NCI-H1417 treated with DMSO at 0.1 percent for 48 hours (cell line): ENCODE results near the gene RNF17.
"Not testable (repeated sequence)": the region's sequence is repeated elsewhere in the genome, so short reads cannot be mapped to it uniquely, and the experiment has no call there.

Experiments used
- DNase-seq: peaks from one replicate; lab custom pipeline; 2025; lab: John Stamatoyannopoulos, UW

RNF17 gene

GRCh38 chr13:24742977-24743376 lies 21.0 kb upstream of the RNF17 start:
- DNase-seq = no peak

GRCh38 chr13:24744247-24744646 lies 19.7 kb upstream of the RNF17 start:
- DNase-seq = no peak

GRCh38 chr13:24745516-24745860 lies 18.5 kb upstream of the RNF17 start:
- no peak for DNase-seq

- DNase-seq = no peak
Observed at GRCh38 chr13:24745861-24746617, 17.9 kb upstream of the RNF17 start.

GRCh38 chr13:24746618-24747247 lies 17.2 kb upstream of the RNF17 start:
- DNase-seq = no peak

GRCh38 chr13:24747248-24748060 lies 16.5 kb upstream of the RNF17 start:
- DNase-seq = no peak

GRCh38 chr13:24748061-24748400 lies 15.9 kb upstream of the RNF17 start:
- DNase-seq = no peak

GRCh38 chr13:24759197-24759596 lies 4.8 kb upstream of the RNF17 start:
- no peak for DNase-seq

GRCh38 chr13:24764276-24764630 lies 284 bp downstream of the RNF17 start:
- DNase-seq = no peak

GRCh38 chr13:24777171-24777570 lies 13.2 kb downstream of the RNF17 start:
- DNase-seq = no peak

- DNase-seq = no peak
Observed at GRCh38 chr13:24784319-24784718, 20.4 kb downstream of the RNF17 start.

GRCh38 chr13:24788538-24788937 lies 24.6 kb downstream of the RNF17 start:
- no peak for DNase-seq

- no peak for DNase-seq
Observed at GRCh38 chr13:24802074-24802473, 38.1 kb downstream of the RNF17 start.

- no peak for DNase-seq
Observed at GRCh38 chr13:24821207-24821606, 57.2 kb downstream of the RNF17 start.

GRCh38 chr13:24822640-24823039 lies 58.7 kb downstream of the RNF17 start:
- no peak for DNase-seq

- not testable (repeated sequence) for DNase-seq
Observed at GRCh38 chr13:24823122-24823710, 59.2 kb downstream of the RNF17 start.

GRCh38 chr13:24827799-24828198 lies 63.8 kb downstream of the RNF17 start:
- no peak for DNase-seq

- no peak for DNase-seq
Observed at GRCh38 chr13:24834902-24835510, 71.0 kb downstream of the RNF17 start.

- DNase-seq = not testable (repeated sequence)
Observed at GRCh38 chr13:24837528-24837927, 73.6 kb downstream of the RNF17 start.

GRCh38 chr13:24842549-24843274 lies 78.7 kb downstream of the RNF17 start:
- no peak for DNase-seq

GRCh38 chr13:24851546-24851945 lies 87.6 kb downstream of the RNF17 start:
- DNase-seq = no peak

- no peak for DNase-seq
Observed at GRCh38 chr13:24854311-24854710, 90.3 kb downstream of the RNF17 start.
